Vagina (tissue), 2 donors: Measurements from ENCODE around the gene BDKRB1.

ENCODE experiments used
- CTCF ChIP-seq, 3 experiments: fragments of 450-650 bp in 2 of 3; fragments of 200-600 bp in 1 of 3; sonication (generic) in 1 of 3; IDR thresholded peaks; one replicate each; pipeline ENCODE4 v1.5.1; 2017 to 2019; ENCODE audit warnings: antibody characterized with exemption in 3 of 3, mild to moderate bottlenecking in 2 of 3, moderate library complexity in 2 of 3
- POLR2A ChIP-seq, 2 donors: fragments of 450-650 bp; IDR thresholded peaks; one replicate each; pipeline ENCODE4 v1.6.1; 2017; ENCODE audit warnings: antibody characterized with exemption in 2 of 2, mild to moderate bottlenecking in 2 of 2, moderate library complexity in 2 of 2
- POLR2AphosphoS5 ChIP-seq, 2 donors: sonication (generic); formaldehyde crosslinking; IDR thresholded peaks; one replicate each; pipeline ENCODE4 v1.9.0; 2017; ENCODE audit warnings: antibody characterized with exemption in 2 of 2, mild to moderate bottlenecking in 2 of 2, low read depth in 1 of 2; ENCODE audit not compliant: insufficient read depth in 1 of 2

GRCh38 chr14:96237641-96238040, 18.4 kb upstream of the BDKRB1 start:
- TF ChIP-seq CTCF (IDR thresholded peaks at IDR 0.05) (no peak), POLR2AphosphoS5 (IDR thresholded peaks at IDR 0.05; ENCODE audit: insufficient read depth in 1 of 2, low read depth in 1 of 2) (no peak), POLR2A (IDR thresholded peaks at IDR 0.05) (no peak)
